ENCODE data around the gene SLC7A5.
"Not testable (repeated sequence)": the region's sequence is repeated elsewhere in the genome, so short reads cannot be mapped to it uniquely, and the experiment has no call there.

DNA sequence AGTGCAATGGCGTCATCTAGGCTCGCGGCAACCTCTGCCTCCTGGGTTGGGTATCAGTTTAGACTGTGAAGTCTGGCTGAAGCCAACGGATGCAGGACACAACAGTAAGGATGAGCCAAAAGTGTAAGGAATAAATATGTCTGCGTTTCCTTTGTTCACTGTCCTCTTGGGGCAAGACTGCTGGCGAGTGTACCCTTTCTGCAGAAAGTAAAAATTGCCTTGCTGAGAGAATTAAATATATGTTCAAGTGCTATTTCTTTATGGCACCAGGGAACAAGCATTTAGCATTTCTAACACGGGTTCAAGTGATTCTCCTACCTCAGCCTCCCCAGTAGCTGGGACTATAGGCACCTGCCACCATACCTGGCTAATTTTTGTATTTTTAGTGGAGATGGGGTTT is 51.9 kb downstream of the SLC7A5 start:
- TF ChIP-seq, protein P1, sequence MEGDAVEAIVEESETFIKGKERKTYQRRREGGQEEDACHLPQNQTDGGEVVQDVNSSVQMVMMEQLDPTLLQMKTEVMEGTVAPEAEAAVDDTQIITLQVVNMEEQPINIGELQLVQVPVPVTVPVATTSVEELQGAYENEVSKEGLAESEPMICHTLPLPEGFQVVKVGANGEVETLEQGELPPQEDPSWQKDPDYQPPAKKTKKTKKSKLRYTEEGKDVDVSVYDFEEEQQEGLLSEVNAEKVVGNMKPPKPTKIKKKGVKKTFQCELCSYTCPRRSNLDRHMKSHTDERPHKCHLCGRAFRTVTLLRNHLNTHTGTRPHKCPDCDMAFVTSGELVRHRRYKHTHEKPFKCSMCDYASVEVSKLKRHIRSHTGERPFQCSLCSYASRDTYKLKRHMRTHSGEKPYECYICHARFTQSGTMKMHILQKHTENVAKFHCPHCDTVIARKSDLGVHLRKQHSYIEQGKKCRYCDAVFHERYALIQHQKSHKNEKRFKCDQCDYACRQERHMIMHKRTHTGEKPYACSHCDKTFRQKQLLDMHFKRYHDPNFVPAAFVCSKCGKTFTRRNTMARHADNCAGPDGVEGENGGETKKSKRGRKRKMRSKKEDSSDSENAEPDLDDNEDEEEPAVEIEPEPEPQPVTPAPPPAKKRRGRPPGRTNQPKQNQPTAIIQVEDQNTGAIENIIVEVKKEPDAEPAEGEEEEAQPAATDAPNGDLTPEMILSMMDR (IDR thresholded peaks at IDR 0.05; ENCODE audit: borderline replicate concordance, extremely low read depth, low read length, poor library complexity, severe bottlenecking) = not testable (repeated sequence)
- not testable (repeated sequence) for TF ChIP-seq EZH2 (IDR thresholded peaks at IDR 0.05; ENCODE audit: borderline replicate concordance, low read depth, low read length, severe bottlenecking)
